AG10803 (cell line): ENCODE results near the gene DSCAML1.

Experiments
- DNase-seq: peaks from one replicate; pipeline ENCODE4 v3.0.0; 2010; ENCODE audit warnings: low read depth
- H3K4me3 ChIP-seq: 2 replicates; pipeline ENCODE4 v1.5.1; 2011; ENCODE audit warnings: mild to moderate bottlenecking, low read length, control low read depth
- CTCF ChIP-seq: conservative IDR thresholded peaks from 2 replicates; pipeline ENCODE4 v1.5.1; 2011; ENCODE audit warnings: mild to moderate bottlenecking, low read length, control low read depth, inconsistent platforms

DSCAML1 gene

DNA sequence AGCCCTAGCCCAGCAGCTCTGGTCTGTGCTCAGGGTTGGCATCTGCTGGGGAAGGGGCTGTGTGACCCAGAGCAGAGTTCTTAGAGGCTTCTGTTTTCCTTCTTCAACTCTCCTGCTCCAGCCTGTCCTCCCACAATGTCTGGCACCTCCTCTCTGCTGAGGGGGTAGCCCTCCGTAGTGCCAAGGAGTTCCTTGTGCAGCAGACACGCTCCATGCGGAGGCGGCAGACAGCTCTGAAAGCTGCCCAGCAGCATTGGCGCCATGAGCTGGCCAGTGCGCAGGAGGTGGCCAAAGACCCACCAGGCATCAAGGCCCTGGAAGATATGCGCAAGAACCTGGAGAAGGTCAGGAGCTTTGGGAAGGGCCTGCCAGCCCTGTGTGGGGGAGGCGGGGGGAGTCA, 400.0 kb downstream of the DSCAML1 start:
- TF ChIP-seq CTCF: no peak
- H3K4me3 ChIP-seq: no peak overlapping the region
- DNase-seq: no peak

DNA sequence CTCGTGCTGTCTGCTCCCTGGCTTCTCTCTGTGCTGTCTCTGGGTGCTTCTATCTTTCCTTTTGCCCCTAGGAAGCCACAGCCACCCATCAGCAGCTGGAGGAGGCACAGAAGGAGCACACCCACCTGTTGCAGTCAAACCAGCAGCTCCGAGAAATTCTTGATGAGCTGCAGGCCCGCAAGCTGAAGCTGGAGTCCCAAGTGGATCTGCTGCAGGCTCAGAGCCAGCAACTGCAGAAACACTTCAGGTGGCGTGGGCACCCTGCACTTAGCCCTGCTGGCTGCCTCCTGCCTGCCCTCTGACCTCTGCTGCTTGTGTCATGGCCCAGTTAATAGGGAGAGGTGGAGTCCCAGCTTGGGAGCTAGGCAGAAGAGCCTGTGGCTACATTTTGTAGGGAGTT, 401.5 kb downstream of the DSCAML1 start:
- TF ChIP-seq CTCF: no peak
- H3K4me3 ChIP-seq: no peak overlapping the region
- no peak for DNase-seq

DNA sequence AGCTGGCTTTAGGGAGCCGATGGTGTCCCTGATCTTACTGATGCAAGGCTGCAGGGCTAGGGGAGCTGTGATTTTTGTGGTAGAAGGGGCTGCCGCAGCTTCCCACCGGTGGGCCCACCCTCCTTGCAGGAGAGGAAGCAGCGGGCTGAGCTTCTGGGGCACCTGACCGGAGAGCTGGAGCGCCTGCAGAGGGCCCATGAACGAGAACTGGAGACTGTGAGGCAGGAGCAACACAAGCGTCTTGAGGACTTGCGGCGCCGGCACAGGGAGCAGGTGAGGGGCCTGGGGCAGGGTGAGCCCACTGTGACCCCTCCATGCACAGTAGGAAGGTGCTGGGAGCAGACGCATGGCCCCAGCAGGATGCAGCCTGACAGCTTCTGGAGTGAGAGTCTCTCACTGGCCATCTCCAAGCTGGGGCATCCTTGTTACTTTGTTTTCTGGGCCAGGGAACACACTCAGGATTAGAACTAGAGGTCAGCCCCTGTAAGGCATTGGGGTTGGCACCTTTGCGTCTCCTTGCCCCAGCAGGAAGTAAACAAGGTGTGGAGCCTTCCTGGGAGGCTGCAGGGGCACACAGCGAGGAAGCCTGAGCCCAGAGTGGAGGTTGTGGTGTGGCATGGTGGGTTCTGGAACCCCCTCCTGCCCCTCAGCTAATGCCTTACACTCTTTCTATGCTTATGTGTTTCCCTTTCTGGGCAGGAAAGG, 402.6 kb downstream of the DSCAML1 start:
- DNase-seq: no peak
- no peak for TF ChIP-seq CTCF
- no peak overlapping the region for H3K4me3 ChIP-seq

DNA sequence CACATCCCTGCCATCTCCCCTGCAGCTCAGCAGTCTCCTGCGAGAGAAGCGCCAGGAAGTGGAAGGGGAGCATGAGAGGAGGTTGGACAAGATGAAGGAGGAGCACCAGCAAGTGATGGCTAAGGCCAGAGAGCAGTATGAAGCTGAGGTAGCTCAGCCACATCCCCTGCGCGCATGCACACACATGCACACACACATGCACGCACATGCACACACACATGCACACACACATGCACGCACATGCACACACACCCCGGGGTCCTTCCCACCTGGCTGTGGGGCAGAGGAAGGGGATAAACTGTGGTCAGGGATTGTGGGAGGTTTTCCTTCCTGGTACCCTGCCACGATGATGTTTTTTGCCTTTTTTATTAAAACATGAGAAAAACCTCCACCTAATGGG, 404.0 kb downstream of the DSCAML1 start:
- H3K4me3 ChIP-seq: no peak overlapping the region
- no peak for DNase-seq
- no peak for TF ChIP-seq CTCF

- no peak for TF ChIP-seq CTCF
- no peak for DNase-seq
- H3K4me3 ChIP-seq: no peak overlapping the region
These were observed 404.9 kb downstream of the DSCAML1 start for GRCh38 chr11:117392001-117392690.

DNA sequence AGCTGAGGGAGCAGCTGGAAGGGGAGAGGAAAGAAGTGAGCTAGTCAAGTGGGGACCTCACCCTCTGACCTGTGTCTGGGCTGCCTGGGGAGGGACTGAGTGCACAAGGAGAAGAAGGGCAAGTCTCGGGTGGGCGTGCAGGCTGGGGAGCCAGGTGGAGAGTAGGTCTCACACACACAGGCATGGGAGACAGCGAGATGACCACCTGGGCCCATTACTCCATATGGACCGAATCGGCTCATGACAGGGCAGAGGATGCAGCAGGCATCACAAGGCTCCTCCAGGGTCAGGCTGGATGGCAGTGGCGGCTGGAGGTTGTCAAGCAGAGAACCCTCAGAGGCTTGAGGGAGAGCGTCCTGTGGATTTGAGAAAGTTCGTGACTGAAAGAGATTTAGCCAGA, 405.8 kb downstream of the DSCAML1 start:
- TF ChIP-seq CTCF: no peak
- H3K4me3 ChIP-seq: no peak overlapping the region
- DNase-seq: no peak

GRCh38 chr11:117390743-117391142, 406.3 kb downstream of the DSCAML1 start:
- no peak for DNase-seq
- TF ChIP-seq CTCF: no peak
- H3K4me3 ChIP-seq: no peak overlapping the region
